Caco-2 (cell line): Measurements from ENCODE around the gene RNF13. TPM values are rescaled to one million over a fixed set of nuclear protein-coding genes. Genes with fewer than 3 reads are reported as not detected.

Experiments
- BruUV-seq: library from RNA; stranded (reverse); fragments of 400-500 nt; replicated peaks from 2 replicates; lab custom pipeline; 2021; lab: Mats Ljungman, UMichigan
- CTCF ChIA-PET: fragments of 300-600 bp; sonication (Branson Sonifier 250); formaldehyde crosslinking; loops from one replicate; lab custom pipeline; 2022; ENCODE audit warnings: antibody characterized with exemption; lab: Charles Lee
- POLR2A ChIA-PET: fragments of 300-600 bp; sonication (Branson Sonifier 250); formaldehyde crosslinking; loops from one replicate; lab custom pipeline; 2022; ENCODE audit warnings: antibody characterized with exemption; lab: Charles Lee
- DNase-seq, 2 experiments: peaks; one replicate each; pipeline versions ENCODE4 v3.0.0 to v3.0.0-alpha.2; 2020 to 2022
- H3K27me3 ChIP-seq: replicated peaks from 2 replicates; pipeline ENCODE4 v1.6.0; 2011; ENCODE audit warnings: low read length; ENCODE audit not compliant: control insufficient read depth, insufficient read depth
- H3K36me3 ChIP-seq: 2 replicates; pipeline ENCODE4 v1.5.1; 2011; ENCODE audit warnings: low read length; ENCODE audit not compliant: control insufficient read depth, insufficient read depth
- H3K4me1 ChIP-seq: fragments of 250-450 bp; sonication (Bioruptor Pico); 2 replicates; pipeline ENCODE4 v1.5.1; 2020; ENCODE audit warnings: mild to moderate bottlenecking
- H3K4me3 ChIP-seq: 2 replicates; pipeline ENCODE4 v1.5.1; 2011; ENCODE audit warnings: low read depth, mild to moderate bottlenecking, control low read depth, low read length
- H3K9me3 ChIP-seq: fragments of 250-450 bp; sonication (Bioruptor Pico); 2 replicates; pipeline ENCODE4 v1.5.1; 2020; ENCODE audit warnings: mild to moderate bottlenecking, moderate library complexity
- H3K27ac Mint-ChIP-seq: one replicate; pipeline ENCODE4 v1.8.0; 2022; ENCODE audit warnings: mixed read lengths; ENCODE audit not compliant: unreplicated experiment
- H3K27me3 Mint-ChIP-seq: one replicate; pipeline ENCODE4 v1.8.0; 2022; ENCODE audit warnings: mixed read lengths; ENCODE audit not compliant: insufficient read depth, unreplicated experiment
- H3K36me3 Mint-ChIP-seq: one replicate; pipeline ENCODE4 v1.8.0; 2022; ENCODE audit warnings: mild to moderate bottlenecking, mixed read lengths; ENCODE audit not compliant: insufficient read depth, unreplicated experiment
- H3K4me1 Mint-ChIP-seq: one replicate; pipeline ENCODE4 v1.8.0; 2022; ENCODE audit warnings: low read depth, mixed read lengths; ENCODE audit not compliant: unreplicated experiment
- H3K4me3 Mint-ChIP-seq: one replicate; pipeline ENCODE4 v1.8.0; 2022; ENCODE audit warnings: mild to moderate bottlenecking, moderate library complexity, mixed read lengths; ENCODE audit not compliant: unreplicated experiment
- H3K9me3 Mint-ChIP-seq: one replicate; pipeline ENCODE4 v1.8.0; 2022; ENCODE audit warnings: mixed read lengths; ENCODE audit not compliant: unreplicated experiment
- intact Hi-C: fragments of 100-400 bp; cut with micrococcal nuclease; formaldehyde crosslinking; loops from one replicate; pipeline ENCODE4 v1.10.0; 2022; ENCODE audit not compliant: unreplicated experiment
- total RNA-seq: library from RNA; stranded (reverse); gene quantifications from 2 replicates; pipeline ENCODE4 v1.2.3, GENCODE V29; 2022
- TF ChIP-seq, protein P1 (sequence below), 2 experiments: fragments of 200-600 bp in 1 of 2; IDR thresholded peaks; 1 replicate in 1 of 2; 2 replicates in 1 of 2; pipeline versions ENCODE4 v1.5.1 to v1.8.0; 2011 to 2022; ENCODE audit warnings: antibody characterized with exemption in 1 of 2, control low read depth in 1 of 2, inconsistent platforms in 1 of 2, low read depth in 1 of 2, low read length in 1 of 2, mild to moderate bottlenecking in 1 of 2, moderate library complexity in 1 of 2; ENCODE audit not compliant: insufficient read depth in 1 of 2, severe bottlenecking in 1 of 2, unreplicated experiment in 1 of 2

The RNF13 gene
- total RNA-seq, 1 experiment from 2014 or later = 44.2 TPM

DNA sequence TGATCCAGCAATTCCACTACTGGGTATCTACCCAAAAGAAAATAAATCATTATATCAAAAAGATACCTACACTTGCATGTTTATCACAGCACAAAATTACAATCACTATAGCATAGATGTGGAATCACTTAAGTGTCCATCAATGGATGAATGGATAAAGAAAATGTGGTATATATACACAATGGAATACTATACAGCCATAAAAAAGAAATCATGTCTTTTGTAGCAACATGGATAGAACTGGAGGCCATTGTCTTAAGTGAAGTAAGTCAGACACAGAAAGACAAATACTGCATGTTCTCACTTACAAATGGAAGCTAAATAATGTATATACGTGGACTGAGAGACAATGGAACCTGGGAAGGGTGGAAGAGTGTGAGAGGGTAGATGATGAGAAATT is 185.9 kb downstream of the RNF13 start:
- TF ChIP-seq, protein P1, sequence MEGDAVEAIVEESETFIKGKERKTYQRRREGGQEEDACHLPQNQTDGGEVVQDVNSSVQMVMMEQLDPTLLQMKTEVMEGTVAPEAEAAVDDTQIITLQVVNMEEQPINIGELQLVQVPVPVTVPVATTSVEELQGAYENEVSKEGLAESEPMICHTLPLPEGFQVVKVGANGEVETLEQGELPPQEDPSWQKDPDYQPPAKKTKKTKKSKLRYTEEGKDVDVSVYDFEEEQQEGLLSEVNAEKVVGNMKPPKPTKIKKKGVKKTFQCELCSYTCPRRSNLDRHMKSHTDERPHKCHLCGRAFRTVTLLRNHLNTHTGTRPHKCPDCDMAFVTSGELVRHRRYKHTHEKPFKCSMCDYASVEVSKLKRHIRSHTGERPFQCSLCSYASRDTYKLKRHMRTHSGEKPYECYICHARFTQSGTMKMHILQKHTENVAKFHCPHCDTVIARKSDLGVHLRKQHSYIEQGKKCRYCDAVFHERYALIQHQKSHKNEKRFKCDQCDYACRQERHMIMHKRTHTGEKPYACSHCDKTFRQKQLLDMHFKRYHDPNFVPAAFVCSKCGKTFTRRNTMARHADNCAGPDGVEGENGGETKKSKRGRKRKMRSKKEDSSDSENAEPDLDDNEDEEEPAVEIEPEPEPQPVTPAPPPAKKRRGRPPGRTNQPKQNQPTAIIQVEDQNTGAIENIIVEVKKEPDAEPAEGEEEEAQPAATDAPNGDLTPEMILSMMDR (IDR thresholded peaks at IDR 0.05; ENCODE audit: insufficient read depth in 1 of 2, low read depth in 1 of 2, low read length in 1 of 2, severe bottlenecking in 1 of 2, unreplicated experiment in 1 of 2) = no peak
- Mint-ChIP-seq H3K9me3 (peaks cover 24% of the 10 kb centered on the region), H3K4me3 (no peak overlapping the region), H3K27ac (no peak overlapping the region), H3K4me1 (no peaks in the 10 kb centered on the region), H3K27me3 (peaks cover 12% of the 10 kb centered on the region), H3K36me3 (no peaks in the 10 kb centered on the region)
- Histone ChIP-seq H3K4me1 (no peaks in the 10 kb centered on the region), H3K9me3 (peaks cover 9% of the 10 kb centered on the region), H3K27me3 (no peaks in the 10 kb centered on the region), H3K4me3 (no peak overlapping the region), H3K36me3 (no peaks in the 10 kb centered on the region)
- no TSS peak for BruUV-seq
- no peak for DNase-seq
- ChIA-PET CTCF (no interaction called here), POLR2A (no interaction called here)
- intact Hi-C loops = no loop called here

DNA sequence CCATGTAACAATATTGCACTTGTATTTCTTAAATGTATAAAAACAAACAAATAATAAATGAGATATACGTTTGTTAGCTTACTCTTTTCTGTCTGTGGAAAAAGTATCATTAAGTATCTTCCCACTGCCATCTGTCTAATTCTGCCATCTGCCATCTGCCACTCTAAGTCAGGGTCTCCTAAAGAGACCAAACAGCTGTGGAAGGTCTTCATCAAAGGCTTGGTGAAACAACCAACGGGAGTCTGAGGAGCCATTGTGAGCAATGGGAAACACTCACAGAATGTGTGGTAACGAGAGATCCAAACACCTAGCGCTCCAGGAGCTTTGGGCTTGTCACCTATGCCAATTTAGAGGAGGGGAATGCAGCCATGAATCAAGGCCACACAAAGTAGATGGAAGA is 186.4 kb downstream of the RNF13 start:
- ChIA-PET CTCF (no interaction called here), POLR2A (no interaction called here)
- Histone ChIP-seq H3K4me1 (no peaks in the 10 kb centered on the region), H3K9me3 (peaks cover 6% of the 10 kb centered on the region), H3K36me3 (no peaks in the 10 kb centered on the region), H3K27me3 (no peaks in the 10 kb centered on the region), H3K4me3 (no peak overlapping the region)
- peaks cover 24% of the 10 kb centered on the region for H3K9me3 Mint-ChIP-seq
- no peaks in the 10 kb centered on the region for H3K36me3 Mint-ChIP-seq
- no TSS peak for BruUV-seq
- no peaks in the 10 kb centered on the region for H3K4me1 Mint-ChIP-seq
- H3K4me3 Mint-ChIP-seq = no peak overlapping the region
- DNase-seq = no peak
- intact Hi-C loops = no loop called here
- peaks cover 12% of the 10 kb centered on the region for H3K27me3 Mint-ChIP-seq
- TF ChIP-seq, protein P1 (IDR thresholded peaks at IDR 0.05; ENCODE audit: insufficient read depth in 1 of 2, low read depth in 1 of 2, low read length in 1 of 2, severe bottlenecking in 1 of 2, unreplicated experiment in 1 of 2) = no peak
- H3K27ac Mint-ChIP-seq = no peak overlapping the region

- H3K4me1 Mint-ChIP-seq = no peaks in the 10 kb centered on the region
- ChIA-PET CTCF (no interaction called here), POLR2A (no interaction called here)
- Histone ChIP-seq H3K4me1 (0 out of 2 replicates have a peak, but pooled peaks cover under 1% of the 10 kb centered on the region), H3K36me3 (no peaks in the 10 kb centered on the region), H3K4me3 (no peak overlapping the region), H3K27me3 (no peaks in the 10 kb centered on the region), H3K9me3 (no peaks in the 10 kb centered on the region)
- peaks cover 12% of the 10 kb centered on the region for H3K9me3 Mint-ChIP-seq
- intact Hi-C loops = no loop called here
- H3K36me3 Mint-ChIP-seq = no peaks in the 10 kb centered on the region
- DNase-seq = no peak
- H3K27ac Mint-ChIP-seq = no peak overlapping the region
- peaks cover 8% of the 10 kb centered on the region for H3K27me3 Mint-ChIP-seq
- BruUV-seq = no TSS peak
- TF ChIP-seq, protein P1 (IDR thresholded peaks at IDR 0.05; ENCODE audit: insufficient read depth in 1 of 2, low read depth in 1 of 2, low read length in 1 of 2, severe bottlenecking in 1 of 2, unreplicated experiment in 1 of 2) = no peak
- no peak overlapping the region for H3K4me3 Mint-ChIP-seq
These were observed 187.6 kb downstream of the RNF13 start for GRCh38 chr3:150000641-150001040.
